IPS-NIHi11 (cell line): Measurements from ENCODE around the gene ENO4.

ENCODE experiments used
- DNase-seq: peaks from one replicate; pipeline ENCODE4 v3.0.0; 2012; ENCODE audit warnings: mixed read lengths, low spot score

Gene ENO4

GRCh38 chr10:116917481-116917880, 68.2 kb downstream of the ENO4 start:
- no peak for DNase-seq

GRCh38 chr10:116918583-116918982, 69.3 kb downstream of the ENO4 start:
- DNase-seq: no peak

GRCh38 chr10:116919164-116919563, 69.9 kb downstream of the ENO4 start:
- DNase-seq: no peak

- DNase-seq: no peak
Measured at GRCh38 chr10:116919706-116920105, 70.4 kb downstream of the ENO4 start.

- DNase-seq: no peak
Measured at GRCh38 chr10:116925056-116925455, 75.8 kb downstream of the ENO4 start.

GRCh38 chr10:116926426-116926825, 77.1 kb downstream of the ENO4 start:
- no peak for DNase-seq

GRCh38 chr10:116931806-116932205, 82.5 kb downstream of the ENO4 start:
- DNase-seq: no peak
